ENCODE measurements around the gene CDH23. TPM values are rescaled to one million over a fixed set of nuclear protein-coding genes. Genes with fewer than 3 reads are reported as not detected.

The CDH23 gene
- total RNA-seq, 1 donor from 2014 or later, result not detected

DNA sequence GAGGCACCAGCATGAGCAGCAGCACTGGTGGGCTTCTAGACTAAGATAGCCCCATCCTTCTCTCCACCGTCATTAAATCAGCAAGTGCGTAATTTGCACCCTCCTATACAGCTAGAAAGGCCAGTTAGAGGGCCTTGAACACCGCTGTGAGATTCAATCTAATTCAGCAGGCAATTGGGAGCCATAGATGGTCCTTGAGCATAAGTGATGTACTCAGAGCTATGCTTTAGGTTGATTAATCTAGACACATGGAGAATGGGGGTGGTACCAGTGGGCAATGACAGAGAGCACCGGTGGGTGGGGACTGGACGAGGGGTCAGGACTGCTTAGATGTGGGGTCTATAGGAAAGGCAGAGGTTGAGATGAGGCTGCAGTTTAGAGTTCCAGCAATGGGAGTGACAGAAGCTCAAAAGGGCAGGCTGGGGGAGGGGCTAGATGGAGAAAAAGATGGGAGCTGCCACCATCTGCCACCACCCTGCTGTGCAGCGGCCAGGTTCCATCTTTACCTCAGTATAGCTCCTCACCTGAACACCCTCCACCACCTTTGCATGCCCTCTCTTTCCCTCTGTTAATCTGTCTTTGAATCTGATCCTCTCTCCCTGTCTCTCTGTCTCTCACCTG, 235.6 kb downstream of the CDH23 start:
- Mint-ChIP-seq H3K9me3 (ENCODE audit: low read depth) (no peaks in the 10 kb centered on the region), H3K27ac (ENCODE audit: unreplicated experiment) (no peak overlapping the region), H3K27me3 (ENCODE audit: low read depth) (peaks cover 34% of the 10 kb centered on the region), H3K36me3 (ENCODE audit: low read depth) (no peaks in the 10 kb centered on the region), H3K4me1 (ENCODE audit: low read depth) (peaks cover 13% of the 10 kb centered on the region), H3K4me3 (ENCODE audit: unreplicated experiment) (no peak overlapping the region)
- no peak for DNase-seq (ENCODE audit: low spot score)
- TF ChIP-seq, protein P1, sequence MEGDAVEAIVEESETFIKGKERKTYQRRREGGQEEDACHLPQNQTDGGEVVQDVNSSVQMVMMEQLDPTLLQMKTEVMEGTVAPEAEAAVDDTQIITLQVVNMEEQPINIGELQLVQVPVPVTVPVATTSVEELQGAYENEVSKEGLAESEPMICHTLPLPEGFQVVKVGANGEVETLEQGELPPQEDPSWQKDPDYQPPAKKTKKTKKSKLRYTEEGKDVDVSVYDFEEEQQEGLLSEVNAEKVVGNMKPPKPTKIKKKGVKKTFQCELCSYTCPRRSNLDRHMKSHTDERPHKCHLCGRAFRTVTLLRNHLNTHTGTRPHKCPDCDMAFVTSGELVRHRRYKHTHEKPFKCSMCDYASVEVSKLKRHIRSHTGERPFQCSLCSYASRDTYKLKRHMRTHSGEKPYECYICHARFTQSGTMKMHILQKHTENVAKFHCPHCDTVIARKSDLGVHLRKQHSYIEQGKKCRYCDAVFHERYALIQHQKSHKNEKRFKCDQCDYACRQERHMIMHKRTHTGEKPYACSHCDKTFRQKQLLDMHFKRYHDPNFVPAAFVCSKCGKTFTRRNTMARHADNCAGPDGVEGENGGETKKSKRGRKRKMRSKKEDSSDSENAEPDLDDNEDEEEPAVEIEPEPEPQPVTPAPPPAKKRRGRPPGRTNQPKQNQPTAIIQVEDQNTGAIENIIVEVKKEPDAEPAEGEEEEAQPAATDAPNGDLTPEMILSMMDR (IDR thresholded peaks at IDR 0.05), result no peak

DNA sequence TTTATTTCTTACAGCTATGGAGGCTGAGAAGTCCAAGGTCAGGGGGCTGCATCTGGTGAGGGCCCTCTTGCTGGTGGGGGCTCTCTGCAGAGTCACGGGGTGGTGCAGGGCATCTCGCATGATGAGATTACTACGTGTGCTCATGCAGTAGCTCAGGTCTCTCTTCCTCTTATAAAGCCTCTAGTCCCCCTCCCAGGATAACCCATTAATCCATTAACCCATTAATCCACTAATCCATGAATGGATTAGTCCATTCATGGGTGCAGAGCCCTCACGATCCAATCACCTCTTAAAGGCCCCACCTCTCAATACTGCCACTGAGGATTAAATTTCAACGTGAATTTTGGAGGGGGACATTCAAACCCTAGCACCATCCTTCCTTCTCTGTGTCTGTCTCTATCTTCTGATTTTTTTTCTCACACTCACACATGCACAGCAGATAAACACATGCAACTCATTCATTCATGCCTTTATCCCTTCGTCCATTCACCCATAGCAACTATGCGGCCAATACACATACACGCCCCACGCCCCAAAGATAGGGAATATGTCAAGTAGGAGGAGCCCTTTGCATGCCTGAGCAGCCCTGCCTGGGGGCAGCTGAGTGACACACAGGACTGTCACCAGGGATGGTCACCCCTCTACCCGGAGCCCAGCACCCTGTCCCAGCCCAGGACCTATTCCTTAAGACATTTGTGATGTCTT, 236.3 kb downstream of the CDH23 start:
- Mint-ChIP-seq H3K4me1 (ENCODE audit: low read depth) (peaks cover 13% of the 10 kb centered on the region), H3K27me3 (ENCODE audit: low read depth) (peaks cover 31% of the 10 kb centered on the region), H3K27ac (ENCODE audit: unreplicated experiment) (no peak overlapping the region), H3K4me3 (ENCODE audit: unreplicated experiment) (no peak overlapping the region), H3K36me3 (ENCODE audit: low read depth) (no peaks in the 10 kb centered on the region), H3K9me3 (ENCODE audit: low read depth) (no peaks in the 10 kb centered on the region)
- TF ChIP-seq, protein P1 (IDR thresholded peaks at IDR 0.05), result no peak
- DNase-seq (ENCODE audit: low spot score), result no peak

DNA sequence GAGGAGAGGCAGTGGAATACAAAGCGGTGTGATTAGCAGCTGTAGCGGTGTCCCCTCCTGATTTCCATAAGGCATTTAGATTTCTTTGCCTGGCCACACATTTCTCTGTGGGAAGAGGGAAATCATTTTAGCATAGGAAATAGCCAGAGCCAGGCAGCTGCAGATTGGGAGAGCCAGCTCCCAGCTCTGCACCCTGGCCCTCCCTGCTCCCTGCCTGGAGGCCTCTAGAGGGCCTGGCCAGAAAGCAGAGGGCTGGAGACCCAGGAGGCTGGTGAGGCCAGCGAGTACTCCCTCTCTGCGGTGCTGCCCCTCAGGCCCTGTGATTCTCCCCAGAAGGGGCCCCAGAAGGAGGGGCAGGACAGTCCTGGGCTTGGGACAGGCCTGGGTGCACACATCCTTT, 237.2 kb downstream of the CDH23 start:
- Mint-ChIP-seq H3K36me3 (ENCODE audit: low read depth) (no peaks in the 10 kb centered on the region), H3K27me3 (ENCODE audit: low read depth) (peaks cover 34% of the 10 kb centered on the region), H3K4me3 (ENCODE audit: unreplicated experiment) (no peak overlapping the region), H3K9me3 (ENCODE audit: low read depth) (no peaks in the 10 kb centered on the region), H3K27ac (ENCODE audit: unreplicated experiment) (no peak overlapping the region), H3K4me1 (ENCODE audit: low read depth) (peaks cover 13% of the 10 kb centered on the region)
- DNase-seq (ENCODE audit: low spot score), result no peak
- TF ChIP-seq, protein P1 (IDR thresholded peaks at IDR 0.05), result no peak

DNA sequence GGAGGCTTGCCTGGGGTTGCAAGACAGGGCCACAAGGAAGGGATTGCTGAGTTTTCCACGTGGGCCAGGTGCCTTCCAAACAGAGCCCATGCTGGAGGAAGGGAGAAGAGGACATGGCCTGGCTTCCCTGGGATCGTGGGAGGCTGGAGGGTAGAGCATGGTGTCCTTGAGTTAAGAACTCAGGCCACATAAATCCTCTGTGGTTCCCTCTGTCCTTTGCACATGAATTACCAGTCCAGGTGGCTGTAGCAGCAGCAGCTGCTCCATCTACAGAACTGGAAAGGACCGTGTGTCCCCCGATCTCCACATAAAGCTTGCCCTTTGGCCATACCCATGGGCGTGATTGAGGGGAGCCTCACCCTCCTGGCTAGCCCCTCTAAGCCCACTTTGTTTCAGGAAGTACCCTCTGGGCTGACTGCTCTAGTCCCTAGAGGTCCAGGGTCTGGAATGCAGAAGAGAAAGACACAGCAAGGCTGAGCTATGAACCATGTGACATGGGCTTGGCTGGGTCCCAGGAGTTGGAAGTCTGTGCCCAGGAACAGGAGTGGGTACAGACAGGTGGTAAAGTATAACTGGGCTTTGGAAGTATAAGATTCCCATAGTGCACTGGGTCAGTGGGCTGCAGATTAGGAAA, 237.9 kb downstream of the CDH23 start:
- H3K27me3 Mint-ChIP-seq (ENCODE audit: low read depth), result peaks cover 37% of the 10 kb centered on the region
- H3K4me3 Mint-ChIP-seq (ENCODE audit: unreplicated experiment), result no peak overlapping the region
- no peak overlapping the region for H3K27ac Mint-ChIP-seq (ENCODE audit: unreplicated experiment)
- DNase-seq (ENCODE audit: low spot score), result no peak
- no peaks in the 10 kb centered on the region for H3K9me3 Mint-ChIP-seq (ENCODE audit: low read depth)
- TF ChIP-seq, protein P1 (IDR thresholded peaks at IDR 0.05), result no peak
- no peaks in the 10 kb centered on the region for H3K36me3 Mint-ChIP-seq (ENCODE audit: low read depth)
- peaks cover 13% of the 10 kb centered on the region for H3K4me1 Mint-ChIP-seq (ENCODE audit: low read depth)

DNA sequence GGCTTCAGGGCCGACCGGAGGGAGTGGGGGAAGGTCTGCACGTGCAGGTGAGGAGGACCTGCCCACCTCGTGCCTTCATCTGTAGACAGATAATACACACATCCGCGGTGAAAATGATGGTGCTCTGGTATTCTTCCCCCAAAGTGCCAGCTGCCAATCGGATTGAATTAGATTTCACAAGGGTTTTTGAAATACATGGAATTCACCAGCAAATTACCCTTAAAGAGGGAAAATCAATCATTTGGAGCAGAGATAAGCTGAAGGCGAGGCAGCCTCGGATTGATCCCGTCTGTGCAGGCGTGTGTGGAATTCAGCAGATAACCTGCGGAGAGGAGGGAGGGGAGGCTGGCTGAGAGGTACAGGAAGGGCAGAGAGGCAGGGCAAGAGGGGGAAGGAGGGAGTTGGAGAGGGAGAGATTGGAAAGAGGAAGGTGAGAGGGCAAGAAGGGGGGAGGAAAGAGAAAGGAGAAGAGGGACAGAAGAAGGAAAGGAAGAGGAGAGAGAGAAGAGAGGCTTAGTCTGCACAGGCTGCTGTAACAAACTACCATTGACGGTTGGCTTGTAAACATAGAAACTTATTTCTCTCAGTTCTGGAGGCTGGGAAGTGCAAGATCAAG, 238.6 kb downstream of the CDH23 start:
- H3K36me3 Mint-ChIP-seq (ENCODE audit: low read depth), result no peaks in the 10 kb centered on the region
- peaks cover 13% of the 10 kb centered on the region for H3K4me1 Mint-ChIP-seq (ENCODE audit: low read depth)
- peaks cover 40% of the 10 kb centered on the region for H3K27me3 Mint-ChIP-seq (ENCODE audit: low read depth)
- no peak overlapping the region for H3K27ac Mint-ChIP-seq (ENCODE audit: unreplicated experiment)
- DNase-seq (ENCODE audit: low spot score), result no peak
- no peak overlapping the region for H3K4me3 Mint-ChIP-seq (ENCODE audit: unreplicated experiment)
- no peaks in the 10 kb centered on the region for H3K9me3 Mint-ChIP-seq (ENCODE audit: low read depth)
- TF ChIP-seq, protein P1 (IDR thresholded peaks at IDR 0.05), result no peak
